Gastroesophageal sphincter (tissue), 3 donors: Measurements from ENCODE around the gene GMDS.

Source experiments
- CTCF ChIP-seq, 4 experiments: fragments of 200-600 bp in 2 of 4; fragments of 450-650 bp in 2 of 4; sonication (generic) in 1 of 4; IDR thresholded peaks; one replicate each; pipeline ENCODE4 v1.5.1; 2017 to 2019; ENCODE audit warnings: antibody characterized with exemption in 4 of 4, mild to moderate bottlenecking in 2 of 4, moderate library complexity in 2 of 4
- EP300 ChIP-seq: sonication (generic); formaldehyde crosslinking; IDR thresholded peaks from one replicate; pipeline ENCODE4 v1.6.1; 2017; ENCODE audit warnings: antibody characterized with exemption, mild to moderate bottlenecking
- POLR2A ChIP-seq, 2 donors: fragments of 450-650 bp; IDR thresholded peaks; one replicate each; pipeline ENCODE4 v1.6.1; 2017; ENCODE audit warnings: antibody characterized with exemption in 2 of 2, mild to moderate bottlenecking in 2 of 2, moderate library complexity in 1 of 2
- POLR2AphosphoS5 ChIP-seq: sonication (generic); formaldehyde crosslinking; IDR thresholded peaks from one replicate; pipeline ENCODE4 v1.6.1; 2017; ENCODE audit warnings: antibody characterized with exemption

GRCh38 chr6:1946583-1946982 is 298.8 kb downstream of the GMDS start:
- TF ChIP-seq CTCF (IDR thresholded peaks at IDR 0.05) (no peak), POLR2AphosphoS5 (no peak), POLR2A (IDR thresholded peaks at IDR 0.05) (no peak), EP300 (no peak)
